NOMO-1 treated with dmso at 0.1 percent for 144 hours (cell line): Measurements from ENCODE around the gene FBXL20.
"Not testable (repeated sequence)": the region's sequence is repeated elsewhere in the genome, so short reads cannot be mapped to it uniquely, and the experiment has no call there.

ENCODE experiments used
- DNase-seq: peaks from one replicate; lab custom pipeline; 2025; ENCODE audit not compliant: unreplicated experiment; lab: John Stamatoyannopoulos, UW

FBXL20 gene

GRCh38 chr17:39391448-39391847, 10.0 kb downstream of the FBXL20 start:
- DNase-seq, result no peak

GRCh38 chr17:39385040-39385439, 16.4 kb downstream of the FBXL20 start:
- no peak for DNase-seq

DNA sequence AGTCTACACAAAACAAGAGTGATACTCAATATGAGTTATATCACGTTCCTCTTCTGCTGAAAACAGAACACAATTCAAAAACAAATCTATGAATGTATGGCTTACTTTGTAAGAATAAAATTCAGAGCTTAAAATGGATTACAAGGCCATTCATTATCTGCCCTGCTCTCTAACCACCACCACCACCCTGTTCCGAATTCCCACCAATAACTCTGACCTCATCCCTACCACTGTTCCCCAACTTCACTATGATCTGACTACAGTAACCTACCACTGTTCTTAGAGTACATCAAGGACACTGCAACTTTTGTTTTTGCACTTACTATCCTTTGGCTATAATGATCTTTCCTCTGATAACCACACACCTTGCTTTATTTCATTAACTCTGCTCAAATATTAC, 21.3 kb downstream of the FBXL20 start:
- no peak for DNase-seq

DNA sequence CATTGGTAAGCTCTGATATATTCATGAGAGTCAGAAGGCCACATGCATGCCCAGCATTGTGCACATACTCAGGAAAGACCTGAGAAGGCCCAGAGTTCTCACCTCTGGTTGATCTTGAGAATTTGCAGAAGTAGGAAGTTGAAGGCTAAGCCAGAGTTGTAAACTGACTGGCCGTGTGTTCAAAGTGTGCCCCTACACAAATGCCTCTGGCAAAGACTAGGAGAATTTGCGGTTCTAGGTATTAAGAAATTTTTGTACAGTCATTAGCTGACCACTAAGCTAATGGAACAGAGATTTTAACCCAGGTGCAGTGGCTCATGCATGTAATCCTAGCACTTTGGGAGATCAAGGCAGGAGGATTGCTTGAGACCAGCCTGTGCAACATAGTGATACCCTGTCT, 25.0 kb downstream of the FBXL20 start:
- DNase-seq, result peak; percentile 33

GRCh38 chr17:39367805-39368204, 33.6 kb downstream of the FBXL20 start:
- DNase-seq, result not testable (repeated sequence)

DNA sequence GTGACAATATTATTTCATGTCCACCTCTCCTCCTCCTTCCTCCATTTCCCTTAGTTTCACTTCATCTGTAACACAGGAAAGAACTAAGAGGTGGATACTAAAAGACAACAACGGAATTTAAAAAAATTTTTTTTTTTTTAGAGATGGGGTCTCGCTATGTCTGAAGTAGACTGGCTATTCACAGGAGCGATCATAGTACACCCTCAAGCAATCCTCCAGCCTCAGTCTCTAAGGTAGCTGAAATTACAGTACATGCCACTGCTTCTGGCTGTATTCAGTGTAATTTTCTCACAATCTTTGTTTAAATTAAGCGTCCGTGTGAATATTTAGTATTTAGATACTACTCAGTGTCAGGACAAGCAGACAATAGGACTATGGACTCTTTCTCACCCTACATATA, 35.6 kb downstream of the FBXL20 start:
- DNase-seq, result no peak

DNA sequence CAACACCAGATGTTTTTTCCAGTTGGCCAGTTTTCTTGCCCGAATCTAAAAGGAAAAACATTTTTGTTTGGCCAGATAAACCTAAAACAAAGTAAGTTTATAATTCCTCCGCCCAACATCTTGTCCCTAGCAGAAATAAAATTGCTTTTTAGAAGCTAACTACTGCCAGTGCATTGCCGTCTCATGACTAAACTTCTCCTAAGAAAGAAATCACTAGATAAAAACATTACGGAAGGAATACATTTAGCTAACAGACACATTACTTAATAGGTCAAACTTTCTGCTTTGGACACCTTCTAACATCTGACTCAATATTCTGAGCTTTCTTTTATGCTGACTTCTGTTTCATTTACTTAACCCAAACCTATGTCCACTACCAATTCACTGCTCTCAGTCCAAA, 36.2 kb downstream of the FBXL20 start:
- DNase-seq, result no peak

DNA sequence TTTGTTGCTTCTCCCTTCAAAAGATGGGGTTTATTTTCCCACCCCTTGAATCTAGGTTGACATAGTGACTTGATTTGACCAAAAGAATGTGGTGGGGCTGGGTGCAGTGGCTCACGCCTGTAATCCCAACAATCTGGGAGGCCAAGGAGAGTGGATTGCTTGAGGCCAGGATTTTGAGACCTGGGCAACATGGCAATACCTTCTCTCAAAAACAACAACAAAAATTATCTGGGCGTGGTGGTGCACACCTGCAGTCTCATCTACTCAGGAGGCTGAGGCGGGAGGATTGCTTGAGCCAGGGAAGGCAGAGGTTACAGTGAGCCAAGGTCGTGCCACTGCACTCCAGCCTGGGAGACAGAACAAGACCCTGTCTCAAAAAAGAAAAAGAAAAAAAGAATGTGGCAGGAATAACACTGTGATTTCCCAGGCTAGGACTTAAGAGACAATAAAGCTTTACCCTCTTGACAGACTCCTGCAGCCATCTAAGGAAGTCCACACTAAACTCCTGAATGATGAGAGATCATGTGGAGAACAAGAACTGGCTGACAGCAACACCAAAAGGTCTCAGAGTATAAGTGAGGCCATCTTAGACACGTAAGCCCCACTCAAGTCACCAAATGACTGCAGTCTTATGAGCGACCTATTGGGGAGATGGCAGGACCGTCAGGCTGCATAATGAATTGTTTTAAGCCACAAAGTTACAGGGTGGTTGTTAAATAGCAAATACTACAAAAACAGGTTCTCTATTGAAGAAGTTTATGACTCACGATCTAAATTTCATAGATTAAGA, 37.0 kb downstream of the FBXL20 start:
- DNase-seq, result peak; percentile 31

DNA sequence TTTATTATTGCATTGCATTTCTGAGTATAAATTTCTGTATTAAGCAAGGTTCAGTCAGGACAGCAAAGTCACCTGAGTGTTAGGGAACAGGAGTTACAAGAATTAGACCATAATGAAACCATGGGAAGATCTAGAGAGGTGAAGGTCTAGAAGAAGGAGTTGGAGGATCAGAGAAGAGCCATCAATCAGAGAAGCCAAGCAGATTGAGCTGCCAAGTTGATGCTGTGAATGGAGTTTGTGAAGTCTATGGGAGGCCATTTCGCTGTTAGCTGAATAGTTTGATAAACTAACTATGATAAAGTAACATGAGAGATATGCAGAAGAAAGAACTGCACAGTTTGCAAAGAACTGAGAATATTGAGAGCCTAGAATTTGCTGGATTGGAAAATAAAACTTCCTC, 40.4 kb downstream of the FBXL20 start:
- DNase-seq, result no peak

DNA sequence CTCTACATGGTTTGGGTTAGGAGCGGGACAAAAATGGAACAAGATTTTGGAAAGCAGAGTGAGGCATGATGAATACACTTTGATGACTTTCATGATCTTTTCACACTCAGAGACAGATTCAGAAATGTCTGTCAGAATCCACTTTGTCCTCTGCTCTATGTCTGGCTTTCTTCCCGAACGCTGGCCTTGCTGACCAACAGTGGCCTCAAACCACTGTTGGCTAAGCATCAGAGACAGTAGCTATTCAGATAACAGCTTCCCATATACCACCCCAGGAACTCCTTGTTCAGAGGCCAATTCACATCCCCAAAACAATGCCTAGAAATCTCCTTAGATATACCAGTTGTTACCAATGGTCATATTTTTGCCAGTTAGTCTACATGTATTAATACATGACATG, 40.9 kb downstream of the FBXL20 start:
- no peak for DNase-seq

DNA sequence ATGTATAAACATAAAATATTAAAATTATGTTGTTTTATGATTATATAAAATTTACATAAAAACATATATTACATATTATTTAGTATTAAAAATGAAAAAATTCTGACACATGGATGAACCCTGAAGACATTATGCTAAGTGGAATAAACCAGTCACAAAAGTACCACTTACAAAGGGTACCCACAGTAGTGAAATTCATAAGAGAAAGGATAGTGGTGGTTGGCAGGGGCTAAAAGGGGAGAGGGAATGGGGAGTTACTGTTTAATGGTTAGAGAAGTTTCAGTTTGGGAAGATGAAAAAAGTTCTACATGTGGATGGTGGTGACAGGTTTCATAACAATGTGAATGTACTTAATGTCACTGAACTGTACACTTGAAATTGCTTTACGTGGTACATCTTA, 41.4 kb downstream of the FBXL20 start:
- DNase-seq, result no peak

DNA sequence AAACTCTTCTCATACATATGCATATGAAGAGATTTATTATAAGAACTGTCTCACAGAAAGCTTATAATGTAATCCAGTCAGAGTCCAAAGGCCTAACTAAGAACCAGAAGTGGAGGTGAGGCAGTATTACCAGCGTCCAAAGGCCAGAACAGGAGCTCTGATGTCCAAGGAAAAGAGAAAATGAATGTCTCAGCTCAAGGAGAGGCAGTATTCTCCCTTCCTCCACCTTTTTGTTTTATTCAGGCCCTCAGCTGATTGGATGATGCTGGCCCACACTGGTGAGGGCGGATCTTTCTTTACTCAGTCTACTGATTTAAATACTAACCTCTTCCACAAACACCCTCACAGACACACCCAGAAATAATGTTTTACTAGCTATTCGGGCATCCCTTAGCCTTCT, 43.4 kb downstream of the FBXL20 start:
- no peak for DNase-seq

DNA sequence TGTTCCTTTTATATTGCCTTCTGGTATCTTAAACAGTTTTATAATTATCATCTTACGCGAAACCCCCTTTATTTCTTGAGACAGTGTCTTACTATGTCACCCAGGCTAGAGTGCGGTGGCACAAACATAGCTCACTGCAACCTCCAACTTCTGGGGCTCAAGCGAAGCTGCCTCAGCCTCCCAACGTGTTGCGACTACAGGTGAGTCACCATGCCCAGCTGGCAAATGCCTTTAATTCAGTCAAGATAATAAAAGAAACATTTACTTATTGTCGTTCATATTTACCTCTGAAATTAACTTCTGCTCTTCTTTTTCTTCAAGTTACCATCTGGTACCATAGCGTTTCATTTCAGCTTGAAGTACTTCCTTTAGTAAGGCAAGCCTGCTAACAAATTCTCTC, 43.9 kb downstream of the FBXL20 start:
- DNase-seq, result no peak

- DNase-seq, result no peak
These were observed 48.4 kb downstream of the FBXL20 start for GRCh38 chr17:39352986-39353385.

DNA sequence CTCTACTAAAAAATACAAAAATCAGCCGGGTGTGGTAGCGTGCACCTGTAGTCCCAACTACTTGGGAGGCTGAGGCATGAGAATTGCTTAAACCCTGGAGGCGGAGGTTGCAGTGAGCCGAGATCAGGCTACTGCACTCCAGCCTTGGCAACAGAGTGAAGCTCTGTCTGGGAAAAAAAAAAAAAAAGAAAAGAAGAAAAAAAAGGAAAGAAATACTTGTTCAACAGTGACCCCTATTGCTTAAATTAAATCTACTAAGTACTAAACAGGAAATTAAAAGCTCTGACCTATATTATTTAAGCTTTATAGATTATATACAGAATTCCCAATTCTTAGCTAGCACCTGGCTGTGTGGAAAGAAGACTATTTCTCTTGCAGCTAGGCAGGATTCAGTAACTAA, 48.9 kb downstream of the FBXL20 start:
- DNase-seq, result no peak

DNA sequence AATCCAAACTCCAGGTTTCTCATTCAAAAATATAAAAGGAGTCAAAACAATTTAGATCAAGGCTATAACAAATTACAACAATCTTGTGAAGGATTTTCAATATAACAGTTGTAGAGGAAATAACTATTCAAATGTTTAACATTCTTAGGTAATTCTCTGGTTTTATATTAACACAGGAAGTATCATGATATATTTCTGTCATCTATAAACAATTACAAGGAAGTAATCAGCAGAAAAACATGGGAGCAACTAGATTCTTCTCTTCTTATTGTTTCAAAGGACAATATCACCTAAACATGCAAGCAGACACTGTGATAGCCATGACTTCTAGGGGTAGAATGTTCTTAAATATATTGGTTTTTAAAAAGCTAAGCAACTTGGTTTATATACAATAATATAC, 49.9 kb downstream of the FBXL20 start:
- no peak for DNase-seq

DNA sequence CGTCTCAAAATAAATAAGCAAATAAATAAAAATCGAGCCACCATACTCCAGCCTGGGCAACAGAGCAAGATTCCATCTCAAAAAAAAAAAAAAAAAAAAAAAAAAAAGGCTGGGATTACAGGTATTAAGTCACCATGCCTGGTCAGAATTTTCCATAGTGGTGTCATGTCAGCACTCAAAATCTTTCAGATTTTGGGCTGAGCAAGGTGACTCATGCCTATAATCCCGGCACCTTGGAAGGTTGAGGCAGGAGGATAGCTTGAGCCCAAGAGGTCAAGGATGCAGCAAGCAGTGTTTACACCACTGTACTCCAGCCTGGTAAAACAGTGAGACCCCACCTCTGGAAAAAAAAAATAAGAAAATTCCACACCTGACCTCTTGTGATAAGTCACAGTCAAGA, 52.2 kb downstream of the FBXL20 start:
- DNase-seq, result no peak

DNA sequence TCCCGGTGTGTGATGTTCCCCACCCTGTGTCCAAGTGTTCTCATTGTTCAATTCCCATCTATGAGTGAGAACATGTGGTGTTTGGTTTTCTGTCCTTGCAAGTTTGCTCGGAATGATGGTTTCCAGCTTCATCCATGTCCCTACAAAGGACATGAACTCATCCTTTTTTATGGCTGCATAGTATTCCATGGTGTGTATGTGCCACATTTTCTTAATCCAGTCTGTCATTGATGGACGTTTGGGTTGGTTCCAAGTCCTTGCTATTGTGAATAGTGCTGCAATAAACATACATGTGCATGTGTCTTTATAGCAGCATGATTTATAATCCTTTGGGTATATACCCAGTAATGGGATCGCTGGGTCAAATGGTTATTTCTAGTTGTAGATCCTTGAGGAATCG, 54.6 kb downstream of the FBXL20 start:
- not testable (repeated sequence) for DNase-seq

DNA sequence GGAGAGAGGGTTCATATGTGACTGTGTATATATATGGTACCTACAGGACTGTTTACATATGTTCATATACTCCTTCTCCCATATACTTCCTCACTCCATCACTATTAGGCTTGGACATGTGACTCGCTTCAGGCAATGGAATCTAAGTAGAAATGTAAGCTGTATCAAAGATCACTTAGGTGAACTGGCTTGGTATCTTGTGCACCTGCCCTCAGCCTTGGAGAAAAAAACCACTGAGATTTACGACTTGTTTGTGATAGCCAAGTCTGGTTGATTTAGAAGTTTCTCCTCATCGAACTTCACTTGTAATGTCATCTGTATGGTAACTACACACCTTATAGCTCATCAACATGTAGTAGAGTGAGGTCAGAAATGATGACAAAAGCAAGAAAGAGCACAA, 59.9 kb downstream of the FBXL20 start:
- DNase-seq, result no peak

- DNase-seq, result no peak
These were observed 60.7 kb downstream of the FBXL20 start for GRCh38 chr17:39340731-39341130.

- DNase-seq, result no peak
These were observed 62.2 kb downstream of the FBXL20 start for GRCh38 chr17:39339272-39339671.

GRCh38 chr17:39337649-39338048, 63.8 kb downstream of the FBXL20 start:
- not testable (repeated sequence) for DNase-seq

DNA sequence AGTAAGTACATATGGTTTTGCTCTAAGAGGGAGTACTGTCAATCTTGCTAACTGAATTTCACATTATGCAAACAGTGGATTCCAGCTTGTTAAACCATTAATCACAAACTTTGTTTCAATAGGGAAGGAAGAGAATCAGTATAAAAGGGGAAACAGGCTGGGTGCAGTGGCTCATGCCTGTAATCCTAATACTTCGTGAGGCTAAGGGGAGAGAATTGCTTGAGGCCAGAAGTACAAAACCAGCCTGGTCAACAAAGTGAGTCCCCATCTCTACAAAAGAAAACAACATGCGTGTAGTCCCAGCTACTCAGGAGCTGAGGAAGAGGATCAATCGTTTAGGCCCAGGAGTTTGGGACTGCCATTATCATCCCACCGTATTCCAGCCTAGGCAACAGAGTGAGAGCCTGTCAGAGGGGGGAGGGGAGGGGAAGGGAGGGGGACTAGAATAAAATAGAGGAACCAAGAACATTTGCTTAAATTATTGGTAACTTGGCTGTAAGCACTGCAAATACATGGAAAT, 65.7 kb downstream of the FBXL20 start:
- peak; percentile 92 for DNase-seq
